ENCODE data around the gene PNISR.

The PNISR gene

GRCh38 chr6:99366852-99367251 lies 58.3 kb downstream of the PNISR start:
- no peak overlapping the region for H3K27ac Mint-ChIP-seq

GRCh38 chr6:99364026-99364425 lies 61.1 kb downstream of the PNISR start:
- Mint-ChIP-seq H3K27me3 (ENCODE audit: low read depth) (peaks cover 3% of the 10 kb centered on the region), H3K27ac (no peak overlapping the region), H3K4me3 (no peak overlapping the region), H3K36me3 (ENCODE audit: low read depth) (no peaks in the 10 kb centered on the region), H3K4me1 (ENCODE audit: low read depth) (peaks cover 9% of the 10 kb centered on the region), H3K9me3 (no peaks in the 10 kb centered on the region)

More at GRCh38 chr6:99366852-99367251, 58.3 kb downstream of the PNISR start:
- Mint-ChIP-seq H3K4me3 (no peak overlapping the region), H3K27me3 (ENCODE audit: low read depth) (no peaks in the 10 kb centered on the region), H3K9me3 (no peaks in the 10 kb centered on the region), H3K36me3 (ENCODE audit: low read depth) (no peaks in the 10 kb centered on the region), H3K4me1 (ENCODE audit: low read depth) (peaks cover 9% of the 10 kb centered on the region)

GRCh38 chr6:99362678-99363268 lies 62.3 kb downstream of the PNISR start:
- no peak overlapping the region for H3K4me3 Mint-ChIP-seq
- H3K4me1 Mint-ChIP-seq (ENCODE audit: low read depth) = peaks cover 9% of the 10 kb centered on the region
- no peaks in the 10 kb centered on the region for H3K9me3 Mint-ChIP-seq
- H3K36me3 Mint-ChIP-seq (ENCODE audit: low read depth) = no peaks in the 10 kb centered on the region
- no peak overlapping the region for H3K27ac Mint-ChIP-seq
- H3K27me3 Mint-ChIP-seq (ENCODE audit: low read depth) = peaks cover 5% of the 10 kb centered on the region

GRCh38 chr6:99359800-99360199 lies 65.3 kb downstream of the PNISR start:
- peaks cover 9% of the 10 kb centered on the region for H3K4me1 Mint-ChIP-seq (ENCODE audit: low read depth)
- peaks cover 29% of the 10 kb centered on the region for H3K27me3 Mint-ChIP-seq (ENCODE audit: low read depth)
- no peak overlapping the region for H3K4me3 Mint-ChIP-seq
- H3K36me3 Mint-ChIP-seq (ENCODE audit: low read depth) = no peaks in the 10 kb centered on the region
- H3K9me3 Mint-ChIP-seq = no peaks in the 10 kb centered on the region
- H3K27ac Mint-ChIP-seq = no peak overlapping the region

- Mint-ChIP-seq H3K27me3 (ENCODE audit: low read depth) (peaks cover 51% of the 10 kb centered on the region), H3K27ac (no peak overlapping the region), H3K9me3 (no peaks in the 10 kb centered on the region), H3K4me3 (no peak overlapping the region), H3K36me3 (ENCODE audit: low read depth) (no peaks in the 10 kb centered on the region), H3K4me1 (ENCODE audit: low read depth) (no peaks in the 10 kb centered on the region)
Measured at GRCh38 chr6:99356641-99357040, 68.5 kb downstream of the PNISR start.

- Mint-ChIP-seq H3K36me3 (ENCODE audit: low read depth) (peaks cover 2% of the 10 kb centered on the region), H3K27me3 (ENCODE audit: low read depth) (peaks cover 64% of the 10 kb centered on the region), H3K9me3 (no peaks in the 10 kb centered on the region), H3K4me1 (ENCODE audit: low read depth) (peaks cover 4% of the 10 kb centered on the region), H3K4me3 (no peak overlapping the region), H3K27ac (no peak overlapping the region)
Measured at GRCh38 chr6:99354983-99355382, 70.1 kb downstream of the PNISR start.

- H3K36me3 Mint-ChIP-seq (ENCODE audit: low read depth) = peaks cover 2% of the 10 kb centered on the region
- peaks cover 4% of the 10 kb centered on the region for H3K4me1 Mint-ChIP-seq (ENCODE audit: low read depth)
- H3K27me3 Mint-ChIP-seq (ENCODE audit: low read depth) = peaks cover 75% of the 10 kb centered on the region
- H3K4me3 Mint-ChIP-seq = no peak overlapping the region
- no peak overlapping the region for H3K27ac Mint-ChIP-seq
- no peaks in the 10 kb centered on the region for H3K9me3 Mint-ChIP-seq
Measured at GRCh38 chr6:99353126-99353525, 72.0 kb downstream of the PNISR start.

- Mint-ChIP-seq H3K4me1 (ENCODE audit: low read depth) (peaks cover 4% of the 10 kb centered on the region), H3K4me3 (no peak overlapping the region), H3K9me3 (no peaks in the 10 kb centered on the region), H3K27ac (no peak overlapping the region), H3K36me3 (ENCODE audit: low read depth) (peaks cover 2% of the 10 kb centered on the region), H3K27me3 (ENCODE audit: low read depth) (peaks cover 77% of the 10 kb centered on the region)
Measured at GRCh38 chr6:99350573-99350972, 74.5 kb downstream of the PNISR start.

GRCh38 chr6:99349171-99350141 lies 75.7 kb downstream of the PNISR start, which contains the start of gene FAXC:
Gene FAXC (minus strand): TSS chr6:99349674. CDS start chr6:99349372, 302 bp downstream.
- Mint-ChIP-seq H3K36me3 (ENCODE audit: low read depth) (peaks cover 2% of the 10 kb centered on the region), H3K27ac (no peak within 1 kb of the TSS), H3K4me3 (no peak within 1 kb of the TSS), H3K4me1 (ENCODE audit: low read depth) (peaks cover 4% of the 10 kb centered on the region), H3K27me3 (ENCODE audit: low read depth) (peaks cover 76% of the 10 kb centered on the region), H3K9me3 (no peaks in the 10 kb centered on the region)

- peaks cover 4% of the 10 kb centered on the region for H3K36me3 Mint-ChIP-seq (ENCODE audit: low read depth)
- no peak overlapping the region for H3K4me3 Mint-ChIP-seq
- H3K4me1 Mint-ChIP-seq (ENCODE audit: low read depth) = peaks cover 7% of the 10 kb centered on the region
- peaks cover 80% of the 10 kb centered on the region for H3K27me3 Mint-ChIP-seq (ENCODE audit: low read depth)
- H3K9me3 Mint-ChIP-seq = no peaks in the 10 kb centered on the region
- H3K27ac Mint-ChIP-seq = no peak overlapping the region
Measured at GRCh38 chr6:99348288-99349170, 76.6 kb downstream of the PNISR start.
